Middle frontal gyrus (tissue), 1 donor: Measurements from ENCODE around the gene DHX15.
A peak's percentile ranks its signal among the peaks of the same experiment; 100 is the strongest.

Experiments
- DNase-seq: peaks from one replicate; pipeline ENCODE4 v3.0.0-alpha.2; 2015; ENCODE audit warnings: low spot score; ENCODE audit errors: extremely low spot score

DHX15 gene

DNA sequence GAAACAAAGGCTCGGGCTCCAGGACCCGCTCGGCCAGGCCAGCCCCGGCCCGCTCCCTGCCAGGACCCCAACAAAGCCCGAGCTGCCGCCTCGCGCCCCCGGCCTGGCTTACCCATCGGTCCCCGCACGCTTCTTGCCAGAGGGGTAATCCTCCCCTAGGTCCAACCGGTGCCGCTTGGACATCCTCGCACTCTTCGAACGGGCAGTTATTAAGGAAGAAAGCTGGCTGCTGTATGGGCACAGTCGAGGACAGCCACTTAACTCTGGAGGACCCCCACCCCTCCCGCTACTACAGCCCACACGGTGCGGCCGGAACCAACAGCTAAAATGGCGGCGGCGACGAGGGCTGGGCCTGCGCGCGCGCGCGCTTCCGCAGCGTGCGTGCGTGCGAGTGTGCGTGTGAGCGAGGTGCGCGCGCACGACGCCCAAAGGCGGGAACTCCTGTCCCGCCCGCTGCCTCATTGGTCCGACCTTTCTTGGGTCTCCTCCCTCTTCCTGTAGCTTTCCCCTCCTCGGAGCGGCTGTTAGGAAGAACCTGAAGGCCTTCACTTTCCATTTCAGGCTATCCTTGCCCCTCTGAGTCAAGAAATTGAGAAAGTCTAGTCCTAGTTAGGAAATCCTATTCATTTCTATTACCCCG, at the start of gene DHX15:
Gene DHX15 (minus strand): TSS at position 344 of the 640 bp plus-strand sequence. CDS start 161 bp downstream, at position 183.
- DNase-seq = peak; percentile 88

DNA sequence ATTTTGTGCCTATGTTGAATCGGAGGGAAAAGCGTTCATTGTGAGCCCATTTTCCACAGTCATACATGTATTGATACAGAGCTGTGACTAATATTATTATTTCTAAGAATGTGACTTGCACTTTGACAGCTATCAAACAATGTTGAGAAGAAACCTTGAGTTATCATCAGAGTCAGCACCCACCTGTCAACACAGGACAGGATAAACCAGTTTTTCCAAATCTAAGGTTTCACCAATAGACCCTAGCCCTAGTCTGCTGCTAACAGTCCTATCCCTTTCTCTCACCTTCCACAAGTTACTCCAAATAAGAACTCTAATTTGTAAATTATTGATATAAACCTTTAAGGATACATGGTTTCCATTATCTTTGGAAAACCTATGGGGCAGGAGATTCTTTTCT, 47.7 kb upstream of the DHX15 start:
- DNase-seq = no peak

DNA sequence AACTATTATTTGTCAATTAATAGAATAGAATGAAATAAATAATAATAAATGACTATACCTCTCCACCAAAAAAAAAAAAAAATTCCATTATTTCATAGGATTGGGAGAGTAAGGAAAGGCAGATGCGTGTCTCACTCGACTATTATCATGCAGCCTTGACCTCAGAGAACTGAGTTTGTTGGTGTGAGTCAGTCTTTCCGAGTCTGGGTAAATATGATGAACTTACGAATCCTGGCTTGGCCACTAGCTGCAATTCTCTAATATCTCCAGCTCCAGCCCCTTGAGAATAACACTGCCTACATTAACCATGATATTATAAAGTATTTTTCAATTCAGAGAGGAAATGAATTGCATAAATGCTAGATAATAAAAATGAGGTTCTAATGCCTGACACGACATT, 46.6 kb upstream of the DHX15 start:
- no peak for DNase-seq

DNA sequence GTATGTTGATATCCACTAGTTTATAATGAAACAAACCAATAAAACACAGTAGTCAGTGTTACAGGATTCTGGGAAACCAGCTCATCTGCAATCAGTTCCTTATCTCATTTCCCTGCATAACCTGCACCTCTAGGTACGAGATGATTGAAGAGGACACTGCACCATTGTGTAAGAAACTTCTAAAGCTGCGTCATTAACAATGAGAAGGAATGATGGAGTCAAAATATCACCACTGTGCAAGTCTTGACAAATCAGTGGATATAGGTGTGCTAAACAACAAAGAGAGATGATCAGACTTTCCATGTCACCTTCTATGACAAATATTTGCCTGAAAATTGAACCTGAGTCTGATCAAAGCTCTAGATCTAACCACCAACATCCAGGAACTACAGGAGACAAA, 40.7 kb upstream of the DHX15 start:
- DNase-seq = no peak

DNA sequence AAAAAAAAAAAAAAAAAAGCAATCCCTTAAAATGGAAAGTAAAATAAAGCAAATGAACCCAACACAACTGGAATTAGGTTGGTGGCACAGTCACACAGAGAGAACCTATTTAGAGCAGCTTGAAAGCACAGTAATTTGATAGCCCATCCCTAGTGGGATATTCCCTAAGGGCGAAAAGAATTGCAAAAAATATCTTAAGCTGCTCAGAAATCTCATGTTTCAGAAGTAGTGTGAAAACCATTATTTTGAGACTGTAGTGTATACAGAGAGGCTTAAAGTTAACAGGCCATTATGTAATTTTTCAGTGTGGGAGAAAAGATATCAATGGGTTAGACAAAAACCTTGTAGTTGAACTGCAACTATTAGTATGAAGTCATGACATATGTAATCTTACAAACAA, 40.0 kb upstream of the DHX15 start:
- no peak for DNase-seq

DNA sequence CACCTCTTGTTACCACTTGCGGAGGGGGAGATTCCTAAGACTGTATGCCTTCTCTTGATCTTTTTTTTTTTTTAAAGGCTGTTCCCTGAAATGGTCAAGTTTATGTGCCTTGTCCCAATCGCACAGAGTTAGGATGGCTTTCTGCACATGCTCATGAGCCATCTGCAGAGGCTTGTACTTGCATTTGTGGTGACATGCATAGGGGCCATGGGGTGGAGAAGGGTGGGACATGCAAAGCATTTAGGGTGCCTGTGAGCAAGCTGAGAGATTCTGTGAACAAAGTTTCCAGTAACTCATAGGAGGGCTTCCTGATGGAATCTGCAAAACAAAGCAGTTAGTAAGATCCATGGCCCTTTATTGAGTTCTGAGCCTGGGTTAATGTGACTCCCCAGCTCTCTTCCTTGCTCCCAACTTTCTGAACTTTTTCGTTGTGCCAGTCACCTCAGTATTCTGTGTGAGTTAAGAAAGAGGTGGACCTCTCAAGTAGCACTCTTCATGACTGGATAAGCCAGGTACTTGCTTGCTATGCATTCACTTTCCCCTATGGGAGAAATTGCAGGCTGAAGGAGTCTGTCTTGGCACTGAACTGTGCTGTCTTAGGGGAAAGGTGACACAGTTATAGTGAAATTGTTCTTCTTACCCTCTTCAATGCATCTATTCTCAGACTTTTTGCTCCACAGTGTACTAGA, 37.9 kb upstream of the DHX15 start:
- DNase-seq = no peak

DNA sequence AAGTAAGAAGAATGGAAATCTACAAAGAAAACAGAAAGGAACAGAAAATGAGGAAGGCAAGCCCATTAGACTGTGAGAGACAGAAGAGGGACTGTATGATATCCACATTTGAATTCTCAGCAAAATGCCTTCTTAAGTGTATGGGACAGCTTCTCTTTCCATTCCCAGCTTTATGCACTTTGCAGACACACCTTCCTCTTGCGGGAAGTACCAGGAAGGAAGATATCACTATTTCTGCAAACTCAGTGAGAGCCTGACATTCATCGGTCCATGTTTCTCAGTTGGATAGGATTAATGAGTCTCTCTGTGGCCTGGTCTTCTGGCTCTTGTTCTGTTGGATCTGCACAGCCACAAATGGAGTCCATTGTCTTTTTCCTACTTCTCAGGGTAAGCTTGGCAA, 31.6 kb upstream of the DHX15 start:
- no peak for DNase-seq

DNA sequence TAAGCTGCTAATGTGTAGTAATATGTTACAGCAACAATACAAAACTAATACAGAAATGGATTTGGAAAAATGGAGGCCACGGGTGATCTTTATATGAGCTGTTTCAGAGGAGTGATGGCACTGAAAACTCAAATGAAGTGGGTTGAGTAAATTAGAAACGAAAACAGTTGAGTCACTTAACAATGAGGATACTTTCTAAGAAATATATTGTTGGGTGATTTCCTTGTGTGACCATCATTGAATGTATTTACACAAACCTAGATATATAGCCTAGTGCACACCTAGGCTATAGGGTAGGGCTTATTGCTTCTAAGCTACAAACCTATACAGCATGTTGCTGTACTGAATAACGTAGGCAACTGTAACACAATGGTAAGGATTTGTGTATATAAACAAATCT, 30.5 kb upstream of the DHX15 start:
- DNase-seq = no peak

DNA sequence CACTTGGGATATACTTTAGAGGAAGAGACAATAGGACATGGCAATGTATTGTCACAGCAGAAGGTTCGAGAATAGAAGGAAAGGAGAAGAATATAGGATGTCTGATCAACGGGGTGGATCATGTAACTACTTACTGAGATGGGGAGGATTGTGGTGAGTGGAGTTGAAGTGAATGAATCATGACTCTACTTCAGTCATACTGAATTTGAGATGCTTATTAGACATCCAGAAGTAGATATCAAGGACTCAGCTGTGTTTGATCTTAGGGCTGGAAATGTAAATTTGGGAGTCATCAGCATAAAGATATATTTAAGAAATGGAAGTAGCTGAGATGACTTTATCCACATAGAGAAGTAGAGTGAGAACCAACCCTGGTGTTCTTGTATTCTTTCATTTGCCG, 29.1 kb upstream of the DHX15 start:
- no peak for DNase-seq

DNA sequence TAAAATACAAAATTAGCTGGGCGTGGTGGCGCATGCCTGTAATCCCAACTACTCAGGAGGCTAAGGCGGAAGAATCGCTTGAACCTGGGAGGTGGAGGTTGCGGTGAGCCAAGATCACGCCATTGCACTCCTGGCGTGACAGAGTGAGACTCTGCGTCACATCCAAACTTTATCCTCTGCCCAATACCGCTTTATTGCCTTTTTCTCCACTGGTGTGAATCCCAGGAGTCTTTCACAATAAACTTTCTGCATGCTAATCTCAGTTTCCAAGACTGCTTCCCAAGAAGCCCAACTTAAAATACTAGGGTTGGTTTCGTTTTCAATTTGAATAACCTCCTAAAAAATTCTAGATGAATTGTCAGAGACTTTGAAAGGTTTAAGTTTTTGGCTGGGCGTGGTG, 27.2 kb upstream of the DHX15 start:
- no peak for DNase-seq

DNA sequence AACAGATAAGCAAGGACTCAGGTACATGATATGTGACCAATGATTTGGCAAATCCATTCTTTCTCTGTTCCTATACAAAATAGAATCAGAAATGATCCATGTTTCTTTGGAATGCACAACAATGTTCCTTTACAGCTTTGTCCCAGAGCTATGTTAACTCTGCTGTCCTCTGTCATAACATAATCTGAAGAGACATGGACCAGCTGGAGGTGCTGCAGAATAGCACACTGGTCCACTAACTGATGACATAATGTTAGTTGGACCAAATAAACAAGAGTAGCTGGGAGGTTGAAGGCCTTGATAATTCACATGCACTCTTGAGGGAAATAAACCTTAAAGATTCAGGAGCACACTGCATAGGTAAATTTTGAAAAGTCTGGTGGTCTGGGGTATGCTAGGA, 23.0 kb upstream of the DHX15 start:
- no peak for DNase-seq

DNA sequence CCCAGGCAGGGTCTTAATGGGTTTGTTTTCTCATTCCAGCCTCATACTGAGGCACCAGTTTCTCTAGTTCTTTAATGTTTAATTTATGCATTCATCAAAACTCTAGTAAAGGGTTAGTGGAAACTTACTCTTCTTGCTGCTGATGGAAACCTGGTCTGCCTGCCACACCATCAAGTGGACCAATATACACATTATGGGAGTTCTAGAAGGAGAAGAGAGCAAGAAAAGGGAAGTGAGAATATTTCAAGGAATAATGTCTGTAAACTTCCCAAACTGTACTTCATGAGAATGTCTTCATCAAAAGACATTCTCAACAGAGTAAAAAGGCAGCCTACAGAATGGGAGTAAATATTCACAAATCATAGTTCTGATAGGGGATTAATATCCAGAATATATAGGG, 20.9 kb upstream of the DHX15 start:
- no peak for DNase-seq

DNA sequence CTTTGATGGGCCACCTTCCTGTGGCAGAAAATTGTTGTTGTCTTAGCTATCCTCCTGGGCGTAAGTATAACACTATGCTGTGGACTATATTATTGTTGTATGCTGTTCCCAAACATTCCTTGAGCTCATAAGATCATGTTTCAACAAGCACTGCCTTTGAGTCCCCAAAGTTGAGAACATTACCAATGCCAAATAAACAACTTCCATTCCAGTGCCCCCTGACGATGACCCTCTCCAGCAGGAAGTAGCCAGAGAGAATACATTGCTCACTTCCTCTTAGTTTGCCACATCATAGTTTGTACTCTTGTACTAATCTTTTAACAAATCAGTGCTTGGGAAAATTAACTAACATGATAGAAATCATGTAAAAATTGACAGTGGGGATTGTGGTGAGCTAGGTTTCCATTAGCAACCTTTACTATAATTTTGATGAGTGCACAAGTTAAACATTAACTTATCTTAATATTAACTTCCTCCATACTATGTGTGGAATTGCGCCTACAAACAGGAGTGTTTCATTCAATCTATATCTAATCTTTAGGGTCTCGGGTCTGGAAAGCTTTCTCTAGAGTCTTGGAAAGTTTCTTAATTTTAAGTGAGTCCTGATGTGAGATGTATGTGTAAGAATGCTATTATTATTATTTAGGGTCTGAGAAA, 20.3 kb upstream of the DHX15 start:
- DNase-seq = no peak

DNA sequence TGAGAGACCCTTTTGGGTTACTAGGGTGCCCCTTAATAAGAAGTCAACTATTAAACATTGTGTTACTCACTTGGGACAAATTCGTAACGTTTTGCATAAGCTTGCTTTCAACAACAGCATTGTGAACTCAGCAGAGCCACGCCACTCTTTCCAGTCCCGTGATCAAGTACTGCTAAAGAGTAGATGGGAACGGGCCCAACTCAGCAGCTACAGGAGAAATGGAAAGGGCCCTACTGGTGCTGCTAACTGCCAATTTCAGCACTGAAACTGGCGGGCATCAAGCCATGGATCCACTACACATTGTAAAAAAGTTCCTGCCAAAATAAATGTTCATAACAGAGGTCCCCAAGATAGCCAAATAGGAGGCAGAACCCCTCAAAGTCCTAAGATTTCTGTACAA, 19.0 kb upstream of the DHX15 start:
- no peak for DNase-seq

DNA sequence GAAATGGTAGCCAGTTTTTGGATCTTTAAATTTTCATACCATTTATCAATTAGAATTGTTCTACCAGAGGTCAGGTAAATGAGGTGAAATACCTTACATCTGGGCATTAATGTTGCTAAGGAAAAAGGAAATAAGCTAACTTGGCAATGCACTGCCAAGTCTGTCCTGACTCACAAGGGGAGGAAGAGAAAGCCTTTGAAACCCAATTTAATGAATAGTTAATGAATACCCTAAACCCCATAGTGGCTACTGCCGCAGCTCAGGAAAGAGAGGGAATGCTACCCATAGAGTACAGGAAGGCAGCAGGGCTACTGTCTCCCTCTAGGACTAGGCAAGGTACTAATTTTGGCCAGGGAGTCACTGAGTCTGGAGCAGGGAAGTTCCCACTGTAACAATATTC, 16.8 kb upstream of the DHX15 start:
- DNase-seq = no peak

DNA sequence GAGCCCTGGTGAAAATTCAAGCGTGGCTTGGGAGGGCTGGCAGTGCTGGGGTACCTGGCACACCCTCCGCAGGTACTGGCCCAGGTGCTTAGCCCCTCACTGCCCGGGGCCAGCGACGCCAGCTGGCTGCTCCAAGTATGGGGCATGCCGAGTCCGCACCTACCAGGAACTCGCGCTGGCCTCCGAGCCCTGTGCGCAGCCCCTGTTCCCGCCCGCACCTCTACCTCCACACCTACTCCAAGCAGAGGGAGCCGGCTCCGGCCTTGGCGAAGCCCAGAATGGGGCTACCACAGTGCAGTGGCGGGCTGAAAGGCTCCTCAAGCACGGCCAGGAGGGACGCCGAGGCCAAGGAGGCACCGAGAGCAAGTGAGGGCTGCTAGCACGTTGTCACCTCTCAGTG, 14.9 kb upstream of the DHX15 start:
- no peak for DNase-seq

DNA sequence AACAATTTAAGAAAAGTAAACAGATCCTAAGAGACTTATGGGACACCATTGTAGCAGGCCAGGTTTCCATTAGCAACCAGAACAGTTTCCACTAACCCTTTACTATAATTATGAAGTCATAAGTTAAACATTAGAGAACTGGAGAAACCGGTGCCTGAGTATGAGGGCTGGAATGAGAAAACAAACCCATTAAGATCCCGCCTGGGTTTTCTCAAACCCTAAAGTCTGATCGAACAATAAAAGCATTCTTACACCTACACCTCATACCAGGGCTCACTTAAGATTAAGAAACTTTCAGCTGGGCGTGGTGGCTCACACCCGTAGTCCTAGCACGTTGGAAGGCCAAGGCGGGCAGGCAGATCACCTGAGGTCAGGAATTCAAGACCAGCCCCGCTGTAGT, 13.7 kb upstream of the DHX15 start:
- DNase-seq = no peak

DNA sequence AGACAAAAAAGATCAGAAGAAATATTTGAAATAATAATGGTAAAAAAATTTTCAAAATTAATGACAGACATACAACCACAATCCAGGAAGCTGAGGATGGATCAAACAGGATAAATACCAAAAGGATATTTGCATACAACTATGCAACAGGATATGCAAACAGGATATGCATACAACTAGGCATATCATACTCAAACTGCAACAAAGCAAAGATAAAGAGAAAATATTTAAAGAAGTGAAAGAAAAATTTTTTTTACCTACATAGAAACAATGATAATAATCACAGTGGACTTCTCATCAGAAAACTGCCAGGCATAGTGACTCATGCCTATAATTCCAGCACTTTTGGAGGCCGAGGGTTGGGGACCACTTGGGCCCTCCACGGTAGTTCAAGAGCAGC, 11.3 kb upstream of the DHX15 start:
- no peak for DNase-seq

DNA sequence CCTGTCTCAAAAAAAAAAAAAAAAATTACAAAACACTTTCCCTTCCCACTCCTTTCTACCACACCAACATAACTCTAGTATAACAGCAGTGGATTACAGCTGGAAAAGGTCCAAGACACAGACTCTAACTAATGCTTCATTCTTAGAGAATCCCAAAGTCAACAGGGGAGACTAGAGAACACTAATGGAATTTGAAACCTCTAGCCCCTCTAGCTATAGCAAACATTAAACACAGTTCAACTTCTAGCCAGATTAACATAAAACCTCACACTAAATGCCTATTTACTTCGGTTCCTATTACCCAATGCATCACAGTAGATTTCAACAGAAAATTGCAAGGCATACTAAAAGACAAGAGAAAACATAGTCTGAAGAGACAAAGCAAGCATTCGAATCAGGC, 10.5 kb upstream of the DHX15 start:
- DNase-seq = no peak

DNA sequence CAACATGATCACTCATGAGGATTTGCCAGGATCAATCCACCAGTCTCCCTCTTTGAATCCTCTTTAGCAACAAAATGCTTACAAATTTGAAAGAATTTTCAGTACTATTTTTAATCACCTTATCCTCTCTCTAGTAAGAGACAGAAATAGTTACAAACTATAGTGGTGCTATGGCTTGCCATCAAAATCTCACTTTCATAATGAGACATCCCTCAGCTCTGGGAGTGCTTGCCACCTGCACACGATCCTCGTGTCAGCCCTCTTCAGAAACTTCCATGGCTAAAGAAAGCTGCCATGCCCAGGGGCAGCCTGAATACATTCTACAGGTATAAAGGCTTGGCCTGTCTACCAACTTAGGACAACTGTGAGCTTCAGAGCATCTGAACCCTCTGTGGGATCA, 5.1 kb upstream of the DHX15 start:
- no peak for DNase-seq

DNA sequence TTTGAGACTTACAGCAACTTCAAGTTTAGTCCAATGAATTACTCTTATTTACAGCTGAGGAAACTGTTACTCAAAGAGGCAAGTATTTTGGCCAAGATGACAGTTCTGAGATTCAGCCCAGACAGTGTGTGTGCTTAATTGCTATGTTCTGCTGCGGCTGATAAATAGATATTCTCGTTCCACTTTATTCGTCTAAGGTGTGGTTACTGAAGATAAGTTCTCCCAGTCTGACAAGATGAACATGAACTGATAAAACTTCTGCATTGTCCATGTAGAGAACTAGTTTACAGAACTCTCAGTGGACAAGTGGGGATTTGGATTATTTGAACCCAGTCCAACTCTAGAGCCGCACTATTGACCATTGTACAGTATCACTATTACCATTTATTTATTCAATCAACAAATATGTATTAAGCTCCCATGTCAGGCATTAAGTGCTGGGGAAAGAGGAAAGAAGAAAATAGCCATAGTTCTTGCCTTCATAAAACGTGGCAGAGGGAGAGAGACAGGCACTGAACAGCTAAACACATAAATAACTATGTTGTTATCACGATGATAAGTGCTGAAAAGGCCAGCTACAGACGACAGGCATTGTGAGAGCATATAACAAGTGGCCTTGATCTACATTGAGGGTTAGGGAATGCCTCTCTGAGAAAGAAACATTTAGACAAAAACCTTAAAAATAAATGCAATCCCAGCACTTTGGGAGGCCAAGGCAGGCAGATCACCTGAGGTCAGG, 4.0 kb upstream of the DHX15 start:
- no peak for DNase-seq
